UCSD-AML1 (cell line): ENCODE results near the gene MAP9.
"Not testable (repeated sequence)": the region's sequence is repeated elsewhere in the genome, so short reads cannot be mapped to it uniquely, and the experiment has no call there.

Source experiments
- DNase-seq: peaks from one replicate; lab custom pipeline; 2025; ENCODE audit not compliant: unreplicated experiment; lab: John Stamatoyannopoulos, UW

MAP9 gene

GRCh38 chr4:155376387-155377268, at the start of gene MAP9:
Gene MAP9 (minus strand): TSS chr4:155376965. CDS start chr4:155375850, 1,115 bp downstream.
- DNase-seq: peak; percentile 40

- DNase-seq: not testable (repeated sequence)
Measured at GRCh38 chr4:155424778-155425177, 48.0 kb upstream of the MAP9 start.

GRCh38 chr4:155423671-155424070, 46.9 kb upstream of the MAP9 start:
- DNase-seq: no peak

GRCh38 chr4:155419266-155419665, 42.5 kb upstream of the MAP9 start:
- no peak for DNase-seq

- no peak for DNase-seq
Measured at GRCh38 chr4:155415662-155416061, 38.9 kb upstream of the MAP9 start.

- DNase-seq: no peak
Measured at GRCh38 chr4:155413451-155413850, 36.7 kb upstream of the MAP9 start.

GRCh38 chr4:155411546-155411945, 34.8 kb upstream of the MAP9 start:
- DNase-seq: no peak

- no peak for DNase-seq
Measured at GRCh38 chr4:155408796-155409195, 32.0 kb upstream of the MAP9 start.

GRCh38 chr4:155407480-155407879, 30.7 kb upstream of the MAP9 start:
- DNase-seq: no peak

- DNase-seq: no peak
Measured at GRCh38 chr4:155405059-155405458, 28.3 kb upstream of the MAP9 start.

GRCh38 chr4:155403886-155404285, 27.1 kb upstream of the MAP9 start:
- no peak for DNase-seq

- DNase-seq: no peak
Measured at GRCh38 chr4:155402941-155403340, 26.2 kb upstream of the MAP9 start.

GRCh38 chr4:155400893-155401292, 24.1 kb upstream of the MAP9 start:
- DNase-seq: no peak

- no peak for DNase-seq
Measured at GRCh38 chr4:155399974-155400697, 23.4 kb upstream of the MAP9 start.

- no peak for DNase-seq
Measured at GRCh38 chr4:155392481-155393184, 15.9 kb upstream of the MAP9 start.

- DNase-seq: no peak
Measured at GRCh38 chr4:155391932-155392331, 15.2 kb upstream of the MAP9 start.

GRCh38 chr4:155388162-155388561, 11.4 kb upstream of the MAP9 start:
- no peak for DNase-seq

- no peak for DNase-seq
Measured at GRCh38 chr4:155383541-155383940, 6.8 kb upstream of the MAP9 start.

- DNase-seq: no peak
Measured at GRCh38 chr4:155377276-155377675, 511 bp upstream of the MAP9 start.

- DNase-seq: no peak
Measured at GRCh38 chr4:155371432-155372043, 5.2 kb downstream of the MAP9 start.

GRCh38 chr4:155367608-155368007, 9.2 kb downstream of the MAP9 start:
- no peak for DNase-seq
